C1 segment of cervical spinal cord (tissue), 14 donors: ENCODE measurements around the gene TDRD12.
"Not testable (repeated sequence)": the region's sequence is repeated elsewhere in the genome, so short reads cannot be mapped to it uniquely, and the experiment has no call there.

ENCODE experiments used
- DNase-seq, 14 donors: peaks; one replicate each; lab custom pipeline; 2025; lab: John Stamatoyannopoulos, UW

The TDRD12 gene

GRCh38 chr19:32745594-32746251 lies 26.2 kb downstream of the TDRD12 start:
- not testable (repeated sequence) for DNase-seq

DNA sequence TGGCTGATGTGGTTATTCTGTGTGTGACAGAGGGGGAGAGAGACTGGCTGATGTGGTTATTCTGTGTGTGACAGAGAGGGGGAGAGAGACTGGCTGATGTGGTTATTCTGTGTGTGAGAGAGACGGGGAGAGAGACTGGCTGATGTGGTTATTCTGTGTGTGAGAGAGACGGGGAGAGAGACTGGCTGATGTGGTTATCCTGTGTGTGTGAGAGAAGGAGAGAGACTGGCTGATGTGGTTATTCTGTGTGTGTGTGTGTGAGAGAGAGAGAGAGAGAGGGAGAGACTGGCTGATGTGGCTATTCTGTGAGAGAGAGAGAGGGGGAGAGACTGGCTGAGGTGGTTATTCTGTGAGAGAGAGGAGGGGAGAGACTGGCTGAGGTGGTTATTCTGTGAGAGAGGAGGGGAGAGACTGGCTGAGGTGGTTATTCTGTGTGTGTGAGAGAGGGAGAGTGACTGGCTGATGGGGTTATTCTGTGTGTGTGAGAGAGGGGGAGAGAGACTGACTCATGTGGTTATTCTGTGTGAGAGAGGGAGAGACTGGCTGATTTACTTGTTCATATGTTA lies 27.1 kb downstream of the TDRD12 start:
- DNase-seq, result not testable (repeated sequence)

DNA sequence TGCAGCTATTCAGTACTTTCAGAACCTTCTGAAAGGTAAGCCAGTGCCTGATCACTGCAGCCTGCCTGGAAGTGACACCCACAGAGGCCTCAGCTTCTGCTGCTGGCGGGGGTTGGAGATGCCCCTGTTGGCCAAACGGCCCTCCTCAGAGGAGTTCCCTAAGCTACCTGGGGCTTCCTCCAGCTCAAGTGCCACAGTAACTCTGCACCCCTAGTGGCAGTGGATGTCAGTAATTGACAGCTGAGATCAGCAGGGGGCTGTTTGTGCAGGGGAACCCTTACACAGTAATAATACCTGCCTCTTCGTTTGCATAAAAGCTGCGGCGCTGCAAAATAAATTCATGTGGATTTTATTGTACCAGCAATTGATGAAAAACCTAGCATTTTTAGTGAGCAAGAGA lies 28.9 kb downstream of the TDRD12 start:
- DNase-seq, result no peak

DNA sequence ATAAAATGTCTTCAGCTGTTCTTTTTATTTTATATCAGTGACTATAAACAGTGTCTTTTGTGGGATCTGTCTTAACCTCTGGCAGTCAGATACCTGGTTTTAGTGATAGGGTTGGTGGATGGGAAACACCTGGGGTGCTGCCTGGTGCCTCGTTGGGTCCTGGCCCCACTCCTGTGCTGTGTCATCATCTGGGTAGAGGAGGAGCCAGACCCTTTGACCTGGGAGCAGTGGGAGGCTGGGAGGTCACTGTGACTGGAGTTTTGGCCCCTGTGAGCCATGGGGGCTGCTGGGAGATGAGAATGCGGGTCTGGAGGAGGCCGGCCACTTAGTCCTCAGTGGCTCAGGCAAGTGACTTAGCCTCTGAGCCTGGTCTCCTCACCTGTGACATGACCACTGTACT lies 29.4 kb downstream of the TDRD12 start:
- no peak for DNase-seq

GRCh38 chr19:32749361-32749760 lies 29.8 kb downstream of the TDRD12 start:
- no peak for DNase-seq

- DNase-seq, result no peak
Observed at GRCh38 chr19:32750441-32751055, 31.0 kb downstream of the TDRD12 start.

GRCh38 chr19:32751066-32751465 lies 31.5 kb downstream of the TDRD12 start:
- DNase-seq, result no peak

DNA sequence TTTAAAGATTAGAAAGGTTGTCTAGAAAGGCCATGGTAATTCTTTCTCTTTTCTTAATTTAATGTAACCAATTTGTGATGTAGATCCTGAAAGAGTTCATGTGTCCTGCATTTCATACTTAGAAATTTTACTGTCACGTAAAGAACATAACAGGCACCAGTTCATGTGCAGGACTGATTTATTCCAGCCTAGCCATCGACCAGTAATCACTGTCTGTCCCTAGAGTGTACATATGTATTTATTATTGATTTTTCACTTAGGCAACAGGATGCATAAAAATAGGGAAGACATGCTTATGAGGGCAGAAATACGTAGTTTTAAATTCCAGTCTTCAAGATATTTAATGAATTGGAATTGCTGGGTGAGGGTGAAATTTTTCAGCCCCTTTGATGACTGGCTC lies 37.6 kb downstream of the TDRD12 start:
- no peak for DNase-seq

GRCh38 chr19:32765365-32765764 lies 45.8 kb downstream of the TDRD12 start:
- DNase-seq, result not testable (repeated sequence)

DNA sequence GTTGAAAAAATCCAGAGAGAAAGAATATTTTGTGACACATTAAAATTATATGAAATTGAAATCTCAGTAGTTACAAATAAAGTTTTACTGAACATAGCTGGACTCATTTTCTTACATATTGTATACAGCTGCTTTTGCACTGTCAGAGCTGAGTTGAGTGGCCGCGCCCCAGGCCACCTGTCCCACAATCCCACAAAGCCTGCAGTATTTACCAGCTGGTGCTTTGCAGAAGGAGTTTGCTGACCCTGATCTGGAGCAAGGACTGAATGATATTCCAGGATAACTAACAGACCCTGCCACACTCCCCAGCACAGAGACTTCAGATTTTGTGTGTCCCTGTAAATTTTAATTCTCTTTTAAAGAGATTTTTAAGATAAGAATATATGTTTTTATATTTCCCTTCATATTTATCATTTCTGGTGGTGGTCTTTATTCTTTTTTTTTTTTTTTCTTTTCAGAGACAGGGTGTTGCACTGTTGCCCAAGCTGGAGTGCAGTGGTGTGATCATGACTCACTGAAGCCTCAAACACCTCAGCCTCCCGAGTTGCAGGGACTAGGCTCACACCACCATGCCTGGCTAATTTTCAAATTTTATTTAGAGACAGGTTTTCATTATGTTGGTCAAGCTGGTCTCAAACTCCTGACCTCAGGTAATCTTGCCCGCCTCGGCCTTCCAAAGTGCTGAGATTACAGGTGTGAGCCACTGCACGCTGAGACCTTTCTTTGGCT lies 48.5 kb downstream of the TDRD12 start:
- DNase-seq, result no peak

- no peak for DNase-seq
Observed at GRCh38 chr19:32771596-32771995, 52.0 kb downstream of the TDRD12 start.

- DNase-seq, result no peak
Observed at GRCh38 chr19:32773126-32773525, 53.6 kb downstream of the TDRD12 start.

GRCh38 chr19:32779082-32779481 lies 59.5 kb downstream of the TDRD12 start:
- no peak for DNase-seq

DNA sequence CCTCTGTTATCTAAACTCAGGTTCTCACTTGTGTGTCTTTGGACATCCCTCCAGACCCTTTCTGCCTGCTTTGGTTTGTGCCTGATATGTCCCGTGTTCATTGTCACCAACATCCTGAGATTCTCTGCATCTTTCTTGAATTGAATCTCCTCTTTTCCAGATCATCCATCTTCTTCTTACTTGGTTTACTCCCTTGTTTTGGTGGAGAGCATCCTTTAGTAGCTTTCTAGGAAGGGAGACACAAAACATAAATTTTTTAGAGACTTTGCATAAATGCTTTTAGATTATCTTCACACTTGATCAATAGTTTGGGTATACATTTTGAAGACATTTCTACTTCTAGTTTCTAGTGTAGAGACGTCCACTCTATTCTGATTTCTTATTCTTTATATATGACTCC lies 61.7 kb downstream of the TDRD12 start:
- no peak for DNase-seq

GRCh38 chr19:32782089-32782488 lies 62.5 kb downstream of the TDRD12 start:
- not testable (repeated sequence) for DNase-seq

GRCh38 chr19:32787161-32787813 lies 67.7 kb downstream of the TDRD12 start:
- not testable (repeated sequence) for DNase-seq

GRCh38 chr19:32787895-32788294 lies 68.3 kb downstream of the TDRD12 start:
- DNase-seq, result not testable (repeated sequence)

GRCh38 chr19:32789429-32789828 lies 69.9 kb downstream of the TDRD12 start:
- no peak for DNase-seq

DNA sequence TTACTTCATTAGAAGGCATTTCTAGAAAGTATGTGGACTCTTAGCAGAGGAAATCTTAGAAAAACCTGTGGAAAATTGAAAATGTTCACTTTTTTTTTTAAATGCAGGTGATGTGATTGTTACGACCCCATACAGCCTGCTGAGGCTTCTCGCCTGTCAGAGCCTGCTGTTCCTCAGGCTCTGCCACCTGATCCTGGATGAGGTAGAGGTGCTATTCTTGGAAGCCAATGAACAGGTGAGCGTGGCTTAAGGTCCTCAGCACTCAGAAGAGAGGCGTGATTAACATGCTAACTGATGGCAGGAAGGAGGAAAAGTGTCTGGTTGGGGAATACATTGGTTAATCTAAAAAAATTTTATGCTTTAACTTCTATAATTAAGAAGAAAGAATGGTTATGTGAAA lies 78.6 kb downstream of the TDRD12 start:
- no peak for DNase-seq

GRCh38 chr19:32800191-32800590 lies 80.6 kb downstream of the TDRD12 start:
- DNase-seq, result no peak

DNA sequence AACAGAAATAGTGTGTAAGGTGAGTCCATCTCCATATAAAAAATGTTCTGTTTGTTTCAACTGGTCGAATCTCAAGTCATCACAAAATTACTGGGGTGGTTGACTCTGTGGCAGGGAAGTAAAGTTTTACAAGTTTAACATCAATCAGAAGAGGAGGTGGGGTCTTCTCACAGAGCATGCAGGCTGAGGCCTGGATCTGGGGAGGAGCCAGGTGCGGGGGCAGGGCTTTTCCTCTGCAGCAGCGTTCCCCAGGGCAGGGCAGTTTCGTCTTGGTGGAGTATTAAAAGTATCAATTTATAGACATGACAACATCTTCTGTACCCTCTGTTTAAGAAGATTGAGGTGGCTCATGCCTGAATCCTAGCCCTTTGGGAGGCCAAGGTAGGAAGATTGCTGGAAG lies 81.2 kb downstream of the TDRD12 start:
- no peak for DNase-seq

DNA sequence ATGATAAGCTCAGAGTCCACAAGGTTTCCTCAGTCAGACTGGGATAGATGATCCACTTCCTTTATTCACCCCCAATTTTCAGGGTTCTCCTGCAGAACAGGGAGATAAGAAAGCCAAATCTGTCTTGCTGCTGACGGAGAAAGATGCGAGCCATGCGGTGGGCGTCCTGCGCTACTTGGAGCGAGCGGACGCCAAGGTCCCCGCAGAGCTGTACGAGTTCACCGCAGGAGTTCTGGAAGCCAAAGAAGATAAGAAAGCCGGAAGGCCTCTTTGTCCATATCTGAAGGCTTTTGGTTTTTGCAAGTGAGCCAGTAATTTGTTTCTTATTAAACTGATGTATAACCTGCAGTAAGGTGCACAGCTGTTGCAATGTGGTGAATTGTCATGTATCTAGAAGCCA lies 83.3 kb downstream of the TDRD12 start:
- no peak for DNase-seq
